ENCODE measurements around the gene GPR35.

The GPR35 gene

DNA sequence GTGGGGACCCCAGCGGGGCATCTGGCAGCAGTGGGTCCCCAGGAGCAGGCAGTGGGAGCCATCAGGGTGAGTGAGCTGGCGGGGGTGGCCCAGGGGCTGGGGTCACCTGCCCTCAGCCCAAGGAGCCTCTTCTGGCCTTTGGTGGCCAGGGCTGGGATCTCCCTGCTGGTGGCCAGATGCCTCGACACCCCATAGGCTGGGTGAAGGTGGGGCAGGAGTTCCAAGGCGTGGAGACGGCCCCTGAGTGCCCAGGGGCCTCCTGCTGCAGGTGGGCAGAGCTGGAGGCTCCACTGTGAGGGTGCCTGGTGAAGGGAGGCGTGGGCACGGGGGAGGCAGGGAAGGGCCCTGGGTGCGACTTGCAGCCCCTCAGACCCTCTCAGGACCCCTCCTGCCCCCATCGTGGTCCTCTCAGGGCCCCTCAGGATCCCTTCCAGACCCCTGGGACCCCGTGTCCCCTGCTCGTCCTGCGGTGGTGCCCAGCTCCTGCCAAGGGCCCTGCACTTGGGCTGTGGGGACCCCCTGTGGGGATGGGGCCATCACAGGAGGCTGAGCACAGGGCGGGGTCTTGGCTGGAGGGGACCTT, 5.0 kb upstream of the GPR35 start:
- TF ChIP-seq CTCF (IDR thresholded peaks at IDR 0.05; ENCODE audit: control extremely low read depth, extremely low read depth, low read depth, missing control alignments), result no peak
- POLR2A ChIA-PET, result no interaction called here
- no peak for DNase-seq (ENCODE audit: extremely low spot score)
- CTCF ChIA-PET, result interaction anchor here (1.3 to 2.7 kb wide), 2 partner anchors 31 to 106 kb away, joined by 3 to 11 read pairs; no protein-coding TSS in a partner anchor

DNA sequence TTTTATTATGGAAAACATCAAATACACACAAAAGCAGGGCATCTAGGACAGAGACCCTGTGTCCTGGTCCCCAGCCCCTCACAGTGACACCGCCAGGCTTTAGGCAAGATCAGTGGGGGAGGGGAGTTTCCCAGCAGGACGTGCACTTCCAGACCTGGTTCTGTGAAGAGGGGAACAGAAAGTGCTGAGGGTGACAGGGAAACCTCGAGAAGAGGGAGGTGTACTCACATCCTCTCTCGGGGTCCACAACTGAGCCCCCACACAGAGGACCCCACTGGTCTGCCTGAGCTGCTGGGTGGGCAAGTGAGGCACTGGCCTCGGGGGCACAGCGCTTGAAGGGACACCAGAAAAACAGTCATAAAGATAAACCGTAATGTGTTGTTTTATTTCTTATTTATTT, 4.4 kb upstream of the GPR35 start:
- ChIA-PET CTCF (interaction anchor here (1.3 to 2.7 kb wide), 4 partner anchors 32 to 107 kb away, joined by 3 to 11 read pairs (median 10); no protein-coding TSS in a partner anchor), POLR2A (interaction anchor here (2.0 kb wide), 1 partner anchor 60 kb away, joined by 6 read pairs; no protein-coding TSS in a partner anchor)
- TF ChIP-seq CTCF (IDR thresholded peaks at IDR 0.05; ENCODE audit: control extremely low read depth, extremely low read depth, low read depth, missing control alignments), result no peak
- DNase-seq (ENCODE audit: extremely low spot score), result no peak

DNA sequence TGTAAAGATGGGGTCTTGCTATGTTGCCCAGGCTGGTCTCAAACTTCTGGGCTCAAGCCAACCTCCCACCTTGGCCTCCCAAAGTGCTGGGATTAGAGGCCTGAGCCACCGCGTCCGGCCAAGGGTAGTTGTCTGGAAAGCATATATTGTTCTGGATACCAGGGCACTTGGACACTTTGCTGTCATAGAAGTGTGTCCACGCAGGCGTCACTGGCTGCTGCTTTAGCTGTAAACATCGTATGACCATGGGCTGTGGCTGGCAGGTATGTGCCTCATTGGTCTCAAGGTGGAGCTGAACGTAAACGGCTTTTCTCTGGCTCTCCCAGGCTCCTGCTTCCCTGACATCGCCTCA, 3.2 kb upstream of the GPR35 start:
- no peak for DNase-seq (ENCODE audit: extremely low spot score)
- ChIA-PET CTCF (interaction anchor here (0.8 to 2.7 kb wide), 8 partner anchors 10 to 108 kb away, joined by 3 to 11 read pairs (median 4); no protein-coding TSS in a partner anchor), POLR2A (interaction anchor here (0.6 to 2.0 kb wide), 3 partner anchors 30 to 61 kb away, joined by 3 to 6 read pairs (median 6); no protein-coding TSS in a partner anchor)
- no peak for TF ChIP-seq CTCF (IDR thresholded peaks at IDR 0.05; ENCODE audit: control extremely low read depth, extremely low read depth, low read depth, missing control alignments)

GRCh38 chr2:240622531-240623235, 2.6 kb upstream of the GPR35 start:
- CTCF ChIA-PET, result interaction anchor here (1.0 to 2.7 kb wide), 6 partner anchors 11 to 109 kb away, joined by 4 to 11 read pairs (median 6); no protein-coding TSS in a partner anchor
- no peak for DNase-seq (ENCODE audit: extremely low spot score)
- TF ChIP-seq CTCF (IDR thresholded peaks at IDR 0.05; ENCODE audit: control extremely low read depth, extremely low read depth, low read depth, missing control alignments), result no peak
- POLR2A ChIA-PET, result interaction anchor here (0.6 to 2.0 kb wide), 3 partner anchors 30 to 62 kb away, joined by 3 to 6 read pairs (median 6); no protein-coding TSS in a partner anchor

GRCh38 chr2:240623531-240624010, 1.7 kb upstream of the GPR35 start:
- CTCF ChIA-PET, result interaction anchor here (2.5 kb wide), 1 partner anchor 57 kb away, joined by 11 read pairs; no protein-coding TSS in a partner anchor
- no peak for DNase-seq (ENCODE audit: extremely low spot score)
- no peak for TF ChIP-seq CTCF (IDR thresholded peaks at IDR 0.05; ENCODE audit: control extremely low read depth, extremely low read depth, low read depth, missing control alignments)
- POLR2A ChIA-PET, result no interaction called here

- TF ChIP-seq CTCF (IDR thresholded peaks at IDR 0.05; ENCODE audit: control extremely low read depth, extremely low read depth, low read depth, missing control alignments), result no peak
- ChIA-PET POLR2A (no interaction called here), CTCF (interaction anchor here (1.0 kb wide), 1 partner anchor 36 kb away, joined by 3 read pairs; no protein-coding TSS in a partner anchor)
- DNase-seq (ENCODE audit: extremely low spot score), result no peak
Measured at GRCh38 chr2:240624011-240624949, 1.0 kb upstream of the GPR35 start.

All from GM10248 (cell line).